Breast epithelium (tissue), 3 donors: ENCODE measurements around the gene PRKAR1B.

Experiments used
- POLR2A ChIP-seq: fragments of 450-650 bp; IDR thresholded peaks from one replicate; pipeline ENCODE4 v1.6.1; 2016; ENCODE audit warnings: antibody characterized with exemption, mild to moderate bottlenecking, moderate library complexity
- TF ChIP-seq, protein P1 (sequence below), 3 donors: fragments of 450-650 bp; IDR thresholded peaks; one replicate each; pipeline ENCODE4 v1.5.1; 2016 to 2017; ENCODE audit warnings: antibody characterized with exemption in 3 of 3, mild to moderate bottlenecking in 3 of 3, moderate library complexity in 3 of 3

DNA sequence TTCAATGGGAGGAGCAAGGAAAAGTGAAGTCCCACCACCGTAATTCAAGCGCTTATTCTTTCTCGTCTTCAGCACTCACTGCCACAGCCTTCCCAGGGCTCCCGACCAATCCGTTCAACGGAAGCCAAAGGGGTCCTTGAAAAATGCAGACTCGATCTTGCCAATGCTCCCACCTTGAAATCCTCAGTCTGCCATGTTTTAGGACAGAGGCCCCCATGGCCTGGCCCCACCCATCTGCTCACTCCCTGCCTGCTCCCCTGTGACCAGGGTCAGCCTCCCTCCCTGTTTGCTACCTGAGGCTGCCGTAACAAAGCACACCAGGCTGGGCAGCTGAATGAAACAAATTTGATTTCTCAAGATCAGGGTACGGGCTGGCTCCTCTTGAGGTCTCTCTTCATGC, 3.5 kb downstream of the PRKAR1B start:
- TF ChIP-seq POLR2A = no peak
- TF ChIP-seq, protein P1, sequence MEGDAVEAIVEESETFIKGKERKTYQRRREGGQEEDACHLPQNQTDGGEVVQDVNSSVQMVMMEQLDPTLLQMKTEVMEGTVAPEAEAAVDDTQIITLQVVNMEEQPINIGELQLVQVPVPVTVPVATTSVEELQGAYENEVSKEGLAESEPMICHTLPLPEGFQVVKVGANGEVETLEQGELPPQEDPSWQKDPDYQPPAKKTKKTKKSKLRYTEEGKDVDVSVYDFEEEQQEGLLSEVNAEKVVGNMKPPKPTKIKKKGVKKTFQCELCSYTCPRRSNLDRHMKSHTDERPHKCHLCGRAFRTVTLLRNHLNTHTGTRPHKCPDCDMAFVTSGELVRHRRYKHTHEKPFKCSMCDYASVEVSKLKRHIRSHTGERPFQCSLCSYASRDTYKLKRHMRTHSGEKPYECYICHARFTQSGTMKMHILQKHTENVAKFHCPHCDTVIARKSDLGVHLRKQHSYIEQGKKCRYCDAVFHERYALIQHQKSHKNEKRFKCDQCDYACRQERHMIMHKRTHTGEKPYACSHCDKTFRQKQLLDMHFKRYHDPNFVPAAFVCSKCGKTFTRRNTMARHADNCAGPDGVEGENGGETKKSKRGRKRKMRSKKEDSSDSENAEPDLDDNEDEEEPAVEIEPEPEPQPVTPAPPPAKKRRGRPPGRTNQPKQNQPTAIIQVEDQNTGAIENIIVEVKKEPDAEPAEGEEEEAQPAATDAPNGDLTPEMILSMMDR (IDR thresholded peaks at IDR 0.05) = no peak
